ENCODE results near the gene HS6ST2.

Gene HS6ST2

GRCh38 chrX:132618810-132619209, 339.6 kb downstream of the HS6ST2 start:
- no peak overlapping the region for H3K4me3 ChIP-seq (ENCODE audit: extremely low read depth, insufficient read depth, low read length, poor library complexity, severe bottlenecking)
- no CpG with 5 or more reads among the region's 3 CpGs for WGBS, 2 experiments (ENCODE audit: insufficient coverage in 2 of 2)
- no peaks in the 10 kb centered on the region for H3K9me3 ChIP-seq (ENCODE audit: control insufficient read depth, low read length)
- H3K36me3 ChIP-seq (ENCODE audit: control insufficient read depth, insufficient read depth, low read length), result no peaks in the 10 kb centered on the region
- peaks cover 2% of the 10 kb centered on the region for H3K4me1 ChIP-seq (ENCODE audit: control insufficient read depth, insufficient read depth, low read length, poor library complexity, severe bottlenecking)
- H3K27ac ChIP-seq (ENCODE audit: low read depth, low read length, severe bottlenecking), result no peak overlapping the region

- Histone ChIP-seq H3K4me1 (ENCODE audit: control insufficient read depth, insufficient read depth, low read length, poor library complexity, severe bottlenecking) (no peaks in the 10 kb centered on the region), H3K36me3 (ENCODE audit: control insufficient read depth, insufficient read depth, low read length) (no peaks in the 10 kb centered on the region), H3K9me3 (ENCODE audit: control insufficient read depth, low read length) (no peaks in the 10 kb centered on the region), H3K27ac (ENCODE audit: low read depth, low read length, severe bottlenecking) (no peak overlapping the region), H3K4me3 (ENCODE audit: extremely low read depth, insufficient read depth, low read length, poor library complexity, severe bottlenecking) (no peak overlapping the region)
- WGBS, 2 experiments (ENCODE audit: insufficient coverage in 2 of 2), result no CpG with 5 or more reads among the region's 4 CpGs
These were observed 342.9 kb downstream of the HS6ST2 start for GRCh38 chrX:132615391-132616131.

- H3K4me3 ChIP-seq (ENCODE audit: extremely low read depth, insufficient read depth, low read length, poor library complexity, severe bottlenecking), result no peak overlapping the region
- H3K9me3 ChIP-seq (ENCODE audit: control insufficient read depth, low read length), result no peaks in the 10 kb centered on the region
- no peaks in the 10 kb centered on the region for H3K36me3 ChIP-seq (ENCODE audit: control insufficient read depth, insufficient read depth, low read length)
- 78 to 92% methylated on average over 4 of the region's 6 CpGs for WGBS, 2 experiments (ENCODE audit: insufficient coverage in 2 of 2)
- no peaks in the 10 kb centered on the region for H3K4me1 ChIP-seq (ENCODE audit: control insufficient read depth, insufficient read depth, low read length, poor library complexity, severe bottlenecking)
- no peak overlapping the region for H3K27ac ChIP-seq (ENCODE audit: low read depth, low read length, severe bottlenecking)
These were observed 344.1 kb downstream of the HS6ST2 start for GRCh38 chrX:132614297-132614696.

DNA sequence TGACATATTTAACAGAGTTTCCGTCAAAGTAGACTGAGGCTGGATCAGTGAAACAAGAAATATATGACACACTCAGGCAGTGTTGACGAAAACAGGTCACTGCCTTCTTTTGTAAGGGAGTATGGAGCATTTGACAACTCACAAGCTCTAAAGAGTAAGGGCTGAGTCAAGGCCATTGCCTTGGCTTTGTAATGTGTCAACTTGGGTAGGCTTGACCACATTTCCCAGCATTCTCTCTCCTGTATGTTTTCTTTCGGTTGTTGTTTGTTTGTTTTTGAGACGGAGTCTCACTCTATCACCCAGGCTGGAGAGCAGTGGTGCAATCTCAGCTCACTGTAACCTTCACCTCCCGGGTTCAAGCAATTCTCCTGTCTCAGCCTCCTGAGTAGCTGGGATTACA, 344.6 kb downstream of the HS6ST2 start:
- Histone ChIP-seq H3K9me3 (ENCODE audit: control insufficient read depth, low read length) (no peaks in the 10 kb centered on the region), H3K4me1 (ENCODE audit: control insufficient read depth, insufficient read depth, low read length, poor library complexity, severe bottlenecking) (no peaks in the 10 kb centered on the region), H3K4me3 (ENCODE audit: extremely low read depth, insufficient read depth, low read length, poor library complexity, severe bottlenecking) (no peak overlapping the region), H3K36me3 (ENCODE audit: control insufficient read depth, insufficient read depth, low read length) (no peaks in the 10 kb centered on the region), H3K27ac (ENCODE audit: low read depth, low read length, severe bottlenecking) (no peak overlapping the region)
- WGBS, 2 experiments (ENCODE audit: insufficient coverage in 2 of 2), result 83 to 100% methylated on average over 1 to 2 of the region's 5 CpGs

GRCh38 chrX:132612821-132613564, 345.4 kb downstream of the HS6ST2 start:
- Histone ChIP-seq H3K4me3 (ENCODE audit: extremely low read depth, insufficient read depth, low read length, poor library complexity, severe bottlenecking) (no peak overlapping the region), H3K4me1 (ENCODE audit: control insufficient read depth, insufficient read depth, low read length, poor library complexity, severe bottlenecking) (no peaks in the 10 kb centered on the region), H3K9me3 (ENCODE audit: control insufficient read depth, low read length) (no peaks in the 10 kb centered on the region), H3K27ac (ENCODE audit: low read depth, low read length, severe bottlenecking) (no peak overlapping the region), H3K36me3 (ENCODE audit: control insufficient read depth, insufficient read depth, low read length) (no peaks in the 10 kb centered on the region)
- 70% methylated on average over 2 of the region's 10 CpGs; no CpG with 5 or more reads in 1 of the 2 experiments for WGBS, 2 experiments (ENCODE audit: insufficient coverage in 2 of 2)

- H3K36me3 ChIP-seq (ENCODE audit: control insufficient read depth, insufficient read depth, low read length), result no peaks in the 10 kb centered on the region
- H3K4me1 ChIP-seq (ENCODE audit: control insufficient read depth, insufficient read depth, low read length, poor library complexity, severe bottlenecking), result no peaks in the 10 kb centered on the region
- H3K4me3 ChIP-seq (ENCODE audit: extremely low read depth, insufficient read depth, low read length, poor library complexity, severe bottlenecking), result no peak overlapping the region
- H3K9me3 ChIP-seq (ENCODE audit: control insufficient read depth, low read length), result no peaks in the 10 kb centered on the region
- no peak overlapping the region for H3K27ac ChIP-seq (ENCODE audit: low read depth, low read length, severe bottlenecking)
- WGBS, 2 experiments (ENCODE audit: insufficient coverage in 2 of 2), result 100% methylated on average over 3 of the region's 4 CpGs; no CpG with 5 or more reads in 1 of the 2 experiments
These were observed 347.9 kb downstream of the HS6ST2 start for GRCh38 chrX:132610536-132610935.

DNA sequence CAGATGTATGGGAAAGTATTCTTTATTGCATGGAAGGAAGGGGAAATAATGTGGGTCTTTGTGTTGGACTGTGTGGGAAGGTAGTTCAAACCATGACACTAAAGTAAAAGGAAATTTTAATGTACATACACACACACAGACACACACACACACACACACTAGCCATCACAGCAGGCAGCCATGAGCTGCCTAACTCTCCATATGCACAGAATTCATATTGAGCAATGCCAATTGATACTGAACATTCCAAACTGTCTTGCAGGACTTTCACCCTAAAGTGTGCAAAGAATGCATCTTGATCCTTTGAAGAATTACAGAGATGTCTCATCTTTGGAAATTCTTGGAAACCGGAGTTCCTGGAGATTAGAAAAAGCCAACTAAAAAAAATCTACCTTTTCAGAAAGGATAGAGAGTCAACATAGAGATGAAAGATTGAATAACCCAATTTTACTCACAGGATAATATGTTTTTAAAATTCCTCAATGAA, 349.0 kb downstream of the HS6ST2 start:
- no CpG with 5 or more reads among the region's 1 CpG for WGBS, 2 experiments (ENCODE audit: insufficient coverage in 2 of 2)
- Histone ChIP-seq H3K4me3 (ENCODE audit: extremely low read depth, insufficient read depth, low read length, poor library complexity, severe bottlenecking) (no peak overlapping the region), H3K36me3 (ENCODE audit: control insufficient read depth, insufficient read depth, low read length) (no peaks in the 10 kb centered on the region), H3K9me3 (ENCODE audit: control insufficient read depth, low read length) (no peaks in the 10 kb centered on the region), H3K27ac (ENCODE audit: low read depth, low read length, severe bottlenecking) (no peak overlapping the region), H3K4me1 (ENCODE audit: control insufficient read depth, insufficient read depth, low read length, poor library complexity, severe bottlenecking) (no peaks in the 10 kb centered on the region)

DNA sequence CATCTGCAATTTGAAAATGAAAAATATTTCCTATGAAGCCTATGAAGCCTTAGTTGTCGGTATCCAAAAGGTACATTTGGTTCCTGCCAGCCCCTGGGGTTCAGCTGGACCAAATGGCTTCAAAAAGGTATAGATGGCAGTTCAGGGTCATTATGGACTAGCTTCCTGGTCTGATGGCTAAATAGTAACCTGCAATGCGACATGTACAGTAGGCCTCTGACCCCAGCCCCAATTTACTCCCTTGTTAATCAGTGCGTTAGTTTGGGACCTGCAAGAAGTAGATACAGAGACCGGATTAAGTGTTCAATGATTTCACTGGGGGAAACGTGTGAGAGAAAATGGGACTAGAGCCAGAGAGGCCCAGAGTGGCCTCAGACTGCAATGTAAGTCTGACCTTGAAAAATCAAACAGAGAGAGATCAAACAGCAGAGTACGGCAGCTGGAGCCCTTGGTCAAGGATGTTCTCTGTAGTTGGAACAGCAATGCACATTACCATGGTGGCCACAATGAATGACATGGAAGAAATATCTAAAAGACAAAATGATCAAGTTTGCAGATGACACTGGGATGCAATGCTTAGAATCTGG, 354.6 kb downstream of the HS6ST2 start:
- no peaks in the 10 kb centered on the region for H3K4me1 ChIP-seq (ENCODE audit: control insufficient read depth, insufficient read depth, low read length, poor library complexity, severe bottlenecking)
- H3K4me3 ChIP-seq (ENCODE audit: extremely low read depth, insufficient read depth, low read length, poor library complexity, severe bottlenecking), result no peak overlapping the region
- H3K36me3 ChIP-seq (ENCODE audit: control insufficient read depth, insufficient read depth, low read length), result no peaks in the 10 kb centered on the region
- WGBS, 2 experiments (ENCODE audit: insufficient coverage in 2 of 2), result 86 to 92% methylated on average over 1 to 4 of the region's 6 CpGs
- no peaks in the 10 kb centered on the region for H3K9me3 ChIP-seq (ENCODE audit: control insufficient read depth, low read length)
- H3K27ac ChIP-seq (ENCODE audit: low read depth, low read length, severe bottlenecking), result no peak overlapping the region

DNA sequence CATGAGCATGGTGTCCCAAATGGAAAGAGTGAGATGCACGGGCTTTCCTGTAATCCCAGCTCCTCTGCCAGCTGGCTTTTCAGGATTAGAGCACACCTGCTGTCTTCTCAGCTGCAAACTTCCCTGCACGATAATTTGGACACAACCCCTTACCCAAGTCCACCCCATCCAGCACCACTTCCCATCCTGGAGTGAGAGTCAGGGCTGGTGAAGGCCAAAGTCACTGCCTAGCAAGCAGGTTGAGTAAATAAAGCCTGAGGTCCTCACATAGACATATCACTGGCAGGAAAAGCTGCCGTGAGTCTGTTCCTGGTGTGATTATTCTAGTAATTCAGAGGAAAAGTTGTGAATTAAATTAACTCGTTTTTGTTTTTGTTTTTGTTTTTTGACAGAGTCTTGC, 355.7 kb downstream of the HS6ST2 start:
- H3K36me3 ChIP-seq (ENCODE audit: control insufficient read depth, insufficient read depth, low read length), result no peaks in the 10 kb centered on the region
- WGBS, 2 experiments (ENCODE audit: insufficient coverage in 2 of 2), result 60 to 100% methylated on average over 1 of the region's 4 CpGs
- no peaks in the 10 kb centered on the region for H3K4me1 ChIP-seq (ENCODE audit: control insufficient read depth, insufficient read depth, low read length, poor library complexity, severe bottlenecking)
- no peak overlapping the region for H3K4me3 ChIP-seq (ENCODE audit: extremely low read depth, insufficient read depth, low read length, poor library complexity, severe bottlenecking)
- H3K9me3 ChIP-seq (ENCODE audit: control insufficient read depth, low read length), result no peaks in the 10 kb centered on the region
- no peak overlapping the region for H3K27ac ChIP-seq (ENCODE audit: low read depth, low read length, severe bottlenecking)

DNA sequence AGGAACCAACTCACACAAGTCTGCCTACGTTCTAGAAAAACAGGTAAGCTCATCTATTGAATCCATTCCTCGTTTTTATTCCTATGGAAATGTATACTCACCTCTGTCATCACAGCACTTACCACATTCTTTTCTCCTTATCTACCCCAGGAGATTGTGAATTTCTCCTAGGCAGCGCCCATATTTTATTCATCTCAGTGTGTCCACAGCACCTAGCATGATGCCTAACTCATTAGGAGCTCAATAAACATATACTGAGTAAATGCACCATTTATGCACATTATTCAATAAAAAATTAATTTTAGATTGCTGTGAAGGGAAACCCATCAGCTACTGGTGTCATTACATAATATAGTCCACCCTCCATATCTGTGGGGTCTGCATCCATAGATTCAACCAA, 363.4 kb downstream of the HS6ST2 start:
- Histone ChIP-seq H3K4me3 (ENCODE audit: extremely low read depth, insufficient read depth, low read length, poor library complexity, severe bottlenecking) (no peak overlapping the region), H3K4me1 (ENCODE audit: control insufficient read depth, insufficient read depth, low read length, poor library complexity, severe bottlenecking) (no peaks in the 10 kb centered on the region), H3K36me3 (ENCODE audit: control insufficient read depth, insufficient read depth, low read length) (no peaks in the 10 kb centered on the region), H3K27ac (ENCODE audit: low read depth, low read length, severe bottlenecking) (no peak overlapping the region), H3K9me3 (ENCODE audit: control insufficient read depth, low read length) (no peaks in the 10 kb centered on the region)
- 78 to 83% methylated on average over 2 to 3 of the region's 3 CpGs for WGBS, 2 experiments (ENCODE audit: insufficient coverage in 2 of 2)
